ENCODE results near the gene LIME1.
"Not testable (repeated sequence)": the region's sequence is repeated elsewhere in the genome, so short reads cannot be mapped to it uniquely, and the experiment has no call there.

The LIME1 gene

DNA sequence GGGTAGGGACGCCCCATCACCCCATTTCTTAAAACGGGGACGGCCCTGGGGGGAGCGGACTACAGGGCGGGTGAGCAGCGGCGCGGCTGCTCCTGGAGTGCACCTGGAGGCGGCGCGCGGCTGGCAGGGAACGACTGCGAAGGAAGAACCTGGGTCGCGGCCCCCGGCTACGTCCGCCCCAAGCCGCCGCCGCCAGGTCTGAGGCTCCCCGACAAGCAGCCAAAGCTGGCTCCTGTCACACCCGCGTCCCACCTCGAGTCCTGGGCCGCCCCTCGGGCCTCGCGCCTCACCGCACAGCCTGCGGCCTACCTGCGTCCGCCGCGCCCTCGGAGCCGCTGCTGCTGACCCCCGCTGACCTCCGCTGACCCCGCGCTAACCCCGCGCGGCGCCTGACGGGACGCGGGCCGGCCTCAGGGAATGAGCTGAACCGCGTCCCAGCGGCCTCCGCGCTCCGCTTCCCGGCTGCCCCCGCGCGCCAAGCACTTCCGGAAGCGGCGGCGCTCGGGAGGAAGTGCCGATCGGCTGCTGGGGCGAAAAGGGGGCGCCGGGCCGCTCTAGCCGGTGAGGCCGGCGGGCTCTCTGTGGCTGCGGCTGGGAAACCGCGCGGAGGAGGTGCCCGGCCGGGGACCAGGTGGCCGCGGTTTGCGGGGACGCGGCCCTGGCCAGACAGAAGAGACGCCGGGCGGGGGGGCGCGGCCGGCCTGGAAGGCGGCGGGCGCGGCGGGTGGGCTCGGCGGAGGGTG lies 28.7 kb upstream of the LIME1 start, which contains the start of the genes ARFRP1 and ZGPAT:
Gene ARFRP1 (minus strand): TSS at position 419 of the 743 bp plus-strand sequence. CDS start 885 bp downstream, outside the sequence.
Gene ZGPAT (plus strand): TSS at position 482 of the 743 bp plus-strand sequence. CDS start 542 bp downstream, outside the sequence.
- peak; percentile 86 for DNase-seq (ENCODE audit: low spot score)

DNA sequence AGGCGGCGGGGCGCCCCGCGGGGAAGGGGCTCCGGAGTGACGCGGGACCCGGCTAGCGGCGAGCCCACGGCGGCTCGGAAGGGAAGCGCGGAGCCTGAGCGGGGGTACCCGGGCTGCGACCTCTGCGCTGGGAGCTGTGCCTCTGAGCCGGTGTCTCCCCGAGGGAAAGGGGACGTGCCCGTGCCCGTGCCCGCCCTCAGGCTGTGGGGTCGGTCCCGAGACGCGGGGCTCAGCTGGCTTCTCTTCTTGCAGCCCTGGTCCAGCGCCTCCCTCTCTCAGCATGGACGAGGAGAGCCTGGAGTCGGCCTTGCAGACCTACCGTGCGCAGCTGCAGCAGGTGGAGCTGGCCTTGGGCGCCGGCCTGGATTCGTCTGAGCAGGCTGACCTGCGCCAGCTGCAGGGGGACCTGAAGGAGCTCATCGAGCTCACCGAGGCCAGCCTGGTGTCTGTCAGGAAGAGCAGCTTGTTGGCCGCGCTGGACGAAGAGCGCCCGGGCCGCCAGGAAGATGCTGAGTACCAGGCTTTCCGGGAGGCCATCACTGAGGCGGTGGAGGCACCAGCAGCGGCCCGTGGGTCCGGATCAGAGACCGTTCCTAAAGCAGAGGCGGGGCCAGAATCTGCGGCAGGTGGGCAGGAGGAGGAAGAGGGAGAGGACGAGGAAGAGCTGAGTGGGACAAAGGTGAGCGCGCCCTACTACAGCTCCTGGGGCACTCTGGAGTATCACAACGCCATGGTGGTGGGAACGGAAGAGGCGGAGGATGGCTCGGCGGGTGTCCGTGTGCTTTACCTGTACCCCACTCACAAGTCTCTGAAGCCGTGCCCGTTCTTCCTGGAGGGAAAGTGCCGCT lies 27.9 kb upstream of the LIME1 start:
- no peak for DNase-seq (ENCODE audit: low spot score)

DNA sequence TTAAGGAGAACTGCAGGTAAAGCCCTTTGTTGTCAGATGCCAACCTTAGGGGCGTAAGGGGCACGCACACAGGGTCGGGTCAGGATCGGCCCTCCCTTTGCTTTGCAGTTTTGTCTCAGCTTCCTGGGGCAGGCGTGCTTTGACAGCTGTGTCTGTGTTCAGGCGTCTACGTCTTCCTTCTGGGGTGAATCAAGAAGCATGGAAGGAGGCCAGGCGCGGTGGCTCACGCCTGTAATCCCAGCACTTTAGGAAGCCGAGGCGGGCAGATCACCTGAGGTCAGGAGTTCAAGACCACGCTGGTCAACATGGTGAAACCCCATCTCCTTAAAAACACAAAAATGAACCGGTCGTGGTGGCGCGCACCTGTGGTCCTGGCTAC lies 27.3 kb upstream of the LIME1 start:
- DNase-seq (ENCODE audit: low spot score): no peak

DNA sequence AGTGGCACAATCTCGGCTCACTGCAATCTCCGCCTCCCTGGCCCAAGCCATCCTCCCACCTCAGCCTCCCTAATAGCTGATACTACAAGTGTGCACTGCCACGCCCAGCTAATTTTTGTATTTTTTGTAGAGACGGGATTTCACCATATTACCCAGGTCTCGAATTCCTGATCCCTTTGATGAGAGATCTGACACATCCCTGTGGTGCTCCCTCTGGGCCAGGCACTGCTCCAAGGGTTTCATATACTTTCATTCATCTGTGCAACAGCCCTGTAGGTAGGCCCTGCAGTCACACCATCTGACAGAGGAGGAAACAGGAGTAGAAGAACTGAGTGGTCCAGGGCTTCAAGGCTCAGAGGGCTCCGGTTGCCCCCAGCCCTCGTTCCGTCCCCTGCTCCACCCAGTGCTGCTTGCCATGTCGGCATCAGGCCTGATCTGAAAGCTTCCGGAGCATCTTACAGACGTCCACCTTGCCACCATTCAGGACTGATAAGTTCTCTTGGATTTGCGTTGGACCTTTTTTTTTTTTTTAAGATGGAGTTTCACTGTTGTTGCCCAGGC lies 25.3 kb upstream of the LIME1 start:
- no peak for DNase-seq (ENCODE audit: low spot score)

- DNase-seq (ENCODE audit: low spot score): no peak
Measured at GRCh38 chr20:63712191-63712590, 24.3 kb upstream of the LIME1 start.

GRCh38 chr20:63714858-63715257 lies 21.6 kb upstream of the LIME1 start:
- no peak for DNase-seq (ENCODE audit: low spot score)

GRCh38 chr20:63718996-63719395 lies 17.5 kb upstream of the LIME1 start:
- DNase-seq (ENCODE audit: low spot score): no peak

- DNase-seq (ENCODE audit: low spot score): not testable (repeated sequence)
Measured at GRCh38 chr20:63722967-63723622, 13.4 kb upstream of the LIME1 start.

GRCh38 chr20:63730189-63730733 lies 6.2 kb upstream of the LIME1 start:
- DNase-seq (ENCODE audit: low spot score): not testable (repeated sequence)

DNA sequence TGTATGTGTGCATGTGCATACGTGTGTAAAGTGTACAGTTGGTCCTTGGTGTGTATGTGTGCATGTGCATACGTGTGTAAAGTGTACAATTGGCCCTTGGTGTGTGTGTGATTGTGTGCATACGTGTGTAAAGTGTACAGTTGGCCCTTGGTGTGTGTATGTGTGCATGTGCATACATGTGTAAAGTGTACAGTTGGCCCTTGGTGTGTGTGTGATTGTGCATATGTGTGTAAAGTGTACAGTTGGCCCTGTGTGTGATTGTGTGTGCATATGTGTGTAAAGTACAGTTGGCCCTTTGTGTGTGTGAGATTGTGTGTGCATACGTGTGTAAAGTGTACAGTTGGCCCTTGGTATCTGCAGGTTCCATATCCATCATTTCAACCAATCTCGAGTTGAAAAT lies 5.1 kb upstream of the LIME1 start:
- DNase-seq (ENCODE audit: low spot score): no peak

- no peak for DNase-seq (ENCODE audit: low spot score)
Measured at GRCh38 chr20:63732118-63733095, 4.1 kb upstream of the LIME1 start.

DNA sequence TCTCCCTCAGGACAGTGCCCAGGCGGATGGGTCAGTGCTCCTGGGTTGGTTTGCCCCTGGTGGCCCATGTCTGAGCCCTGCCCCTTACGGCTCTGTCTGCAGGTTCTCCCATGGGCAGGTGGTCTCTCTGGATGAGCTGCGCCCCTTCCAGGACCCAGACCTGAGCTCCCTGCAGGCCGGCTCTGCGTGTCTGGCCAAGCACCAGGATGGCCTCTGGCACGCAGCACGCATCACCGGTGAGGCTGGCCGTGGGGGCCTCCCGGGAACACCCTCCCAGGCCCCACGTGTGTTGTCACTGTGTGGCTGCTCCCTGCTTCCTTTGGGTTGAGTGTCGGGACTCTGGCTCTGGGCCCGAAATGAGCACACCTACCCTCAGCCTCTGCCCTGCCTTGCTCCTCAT lies 3.3 kb upstream of the LIME1 start:
- DNase-seq (ENCODE audit: low spot score): no peak

- no peak for DNase-seq (ENCODE audit: low spot score)
Measured at GRCh38 chr20:63733579-63734081, 2.8 kb upstream of the LIME1 start.

DNA sequence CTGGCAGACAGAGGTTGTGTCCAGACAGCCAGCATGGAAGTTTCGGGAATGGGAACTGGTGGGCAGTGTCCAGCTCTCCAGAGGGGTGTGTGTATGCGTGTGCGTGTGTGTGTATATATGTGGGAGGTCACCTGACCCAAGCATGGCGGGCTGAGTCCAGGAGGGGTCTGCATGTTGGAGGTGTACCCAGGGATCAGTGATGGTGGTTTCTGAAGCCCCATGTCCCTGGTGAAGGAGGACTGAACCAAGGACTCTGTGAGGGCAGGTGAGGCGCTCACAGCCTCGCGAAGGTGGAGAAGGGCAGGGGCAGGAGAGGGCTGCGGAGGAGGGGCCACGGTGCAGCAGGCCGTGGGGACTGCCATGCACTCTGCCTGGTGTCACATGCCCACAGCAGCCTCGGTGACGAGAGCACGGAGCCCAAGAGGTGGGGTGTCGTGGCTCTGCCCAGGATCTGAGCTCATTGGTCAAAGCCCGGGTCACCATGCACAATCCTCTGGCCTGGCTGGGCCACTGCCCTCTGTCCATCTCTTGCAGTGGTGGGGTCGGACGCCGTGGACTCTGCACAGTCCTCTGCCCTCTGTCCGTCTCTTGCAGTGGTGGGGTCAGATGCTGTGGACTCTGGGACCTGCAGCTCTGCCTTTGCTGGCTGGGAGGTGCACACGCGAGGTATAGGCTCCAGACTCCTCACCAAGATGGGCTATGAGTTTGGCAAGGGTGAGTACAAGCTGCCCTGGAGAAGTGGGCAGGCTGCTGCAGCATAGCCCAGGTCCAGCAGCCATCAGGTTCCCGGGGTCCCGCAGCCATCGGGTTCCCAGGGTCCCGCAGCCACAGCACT lies 2.1 kb upstream of the LIME1 start:
- no peak for DNase-seq (ENCODE audit: low spot score)

GRCh38 chr20:63734946-63735858 lies 1.3 kb upstream of the LIME1 start:
- DNase-seq (ENCODE audit: low spot score): no peak

DNA sequence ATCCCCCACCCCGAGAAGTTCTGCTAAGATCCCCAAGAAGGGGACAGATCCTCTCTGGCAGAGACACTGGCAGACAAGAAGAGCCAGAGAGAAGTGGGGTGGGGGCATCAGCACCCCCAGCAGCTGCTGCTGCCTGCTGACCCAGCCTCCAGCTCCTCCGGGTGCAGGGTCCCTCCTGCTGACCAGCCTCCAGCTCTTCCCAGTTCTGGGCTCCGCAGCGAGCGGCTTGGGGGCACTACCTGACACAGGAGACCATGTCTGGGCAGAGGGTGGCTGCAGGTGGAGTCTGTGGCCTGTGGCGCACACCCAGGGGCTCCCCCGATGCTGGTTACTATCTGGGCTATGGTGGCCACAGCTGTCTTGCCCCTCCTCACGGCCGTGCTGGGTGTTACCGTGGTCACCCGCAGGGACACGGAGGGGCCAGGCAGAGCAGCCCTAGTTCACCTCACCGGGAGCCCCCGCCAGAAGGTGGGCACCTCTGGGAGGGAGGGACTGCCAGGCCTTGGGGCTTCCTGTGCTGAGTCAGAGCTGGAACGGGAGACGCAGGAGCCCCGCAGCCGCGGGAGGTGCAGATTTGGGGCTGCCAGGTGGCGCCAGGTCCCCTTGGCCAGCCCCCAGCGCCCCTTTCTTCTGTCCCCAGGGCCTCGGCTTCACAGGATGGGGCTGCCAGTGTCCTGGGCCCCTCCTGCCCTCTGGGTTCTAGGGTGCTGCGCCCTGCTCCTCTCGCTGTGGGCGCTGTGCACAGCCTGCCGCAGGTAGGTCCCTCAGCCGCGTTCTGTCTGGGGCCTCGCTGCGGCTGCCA lies 630 bp downstream of the LIME1 start:
- DNase-seq (ENCODE audit: low spot score): peak; percentile 60

- DNase-seq (ENCODE audit: low spot score): no peak
Measured at GRCh38 chr20:63737695-63737944, 1.2 kb downstream of the LIME1 start.

Data from CD4-positive, alpha-beta T cell treated with Interleukin-6 at 100 ng/mL for 8 hours (primary cell).